ENCODE results near the gene PI4K2A. TPM values are rescaled to one million over a fixed set of nuclear protein-coding genes. Genes with fewer than 3 reads are reported as not detected.
"Not testable (repeated sequence)": the region's sequence is repeated elsewhere in the genome, so short reads cannot be mapped to it uniquely, and the experiment has no call there.

PI4K2A gene
- total and polyA plus RNA-seq, 2 donors (not counting 1 experiment from before 2014, with no cell fraction given), result 7.9 to 17.7 TPM

GRCh38 chr10:97689559-97690020 is 49.1 kb downstream of the PI4K2A start:
- Histone ChIP-seq H3K4me3 (ENCODE audit: control extremely low read depth in 1 of 5, extremely low read depth in 1 of 5, insufficient read depth in 1 of 5, low read depth in 2 of 5, low read length in 4 of 5) (no peak overlapping the region), H3K36me3 (replicated peaks in 1 of 2; ENCODE audit: control extremely low read depth in 1 of 2, control insufficient read depth in 1 of 2, extremely low read depth in 1 of 2, insufficient read depth in 2 of 2, low read length in 1 of 2) (no peaks in the 10 kb centered on the region), H3K79me2 (ENCODE audit: control insufficient read depth, insufficient read depth, low read length) (no peaks in the 10 kb centered on the region), H2AFZ (ENCODE audit: insufficient read depth, low read depth, low read length, poor library complexity, severe bottlenecking) (no peak overlapping the region), H3K4me2 (replicated peaks; ENCODE audit: low read depth, low read length, poor library complexity, severe bottlenecking) (no peak overlapping the region), H3K4me1 (ENCODE audit: control insufficient read depth in 2 of 2, insufficient read depth in 2 of 2, low read length in 2 of 2) (peaks cover 4 to 15% of the 10 kb centered on the region in 2 donors), H3K27me3 (replicated peaks in 1 of 4; ENCODE audit: control extremely low read depth in 1 of 4, control insufficient read depth in 3 of 4, insufficient read depth in 4 of 4, low read length in 3 of 4) (peaks cover 0 to 5% (median 0%) of the 10 kb centered on the region in 4 experiments), H3K9me3 (ENCODE audit: control extremely low read depth in 1 of 3, control insufficient read depth in 2 of 3, insufficient read depth in 1 of 3, low read length in 2 of 3) (peaks cover 0 to 3% (median 0%) of the 10 kb centered on the region in 3 donors), H3K9ac (ENCODE audit: low read length) (no peak overlapping the region), H3K27ac (ENCODE audit: low read length in 2 of 2) (no peak overlapping the region), H4K20me1 (ENCODE audit: control insufficient read depth, insufficient read depth, low read length, poor library complexity, severe bottlenecking) (no peaks in the 10 kb centered on the region)
- Mint-ChIP-seq H3K27me3 (peaks cover 7% of the 10 kb centered on the region), H3K4me1 (peaks cover 14% of the 10 kb centered on the region), H3K27ac (no peak overlapping the region), H3K9me3 (ENCODE audit: insufficient read depth) (no peaks in the 10 kb centered on the region), H3K4me3 (no peak overlapping the region)
- ChIA-PET CTCF (interaction anchor here (0.5 to 0.9 kb wide), 3 partner anchors 10 to 42 kb away, joined by 3 read pairs; no protein-coding TSS in a partner anchor), POLR2A (no interaction called here)
- intact Hi-C loops (cut with micrococcal nuclease), result loop anchor here (5.0 kb wide), 1 partner anchor 353 kb away; no protein-coding TSS in a partner anchor
- TF ChIP-seq CTCF (IDR thresholded peaks at IDR 0.05), result no peak
- no peak for TF ChIP-seq EZH2 (IDR thresholded peaks at IDR 0.05; ENCODE audit: borderline replicate concordance, insufficient read depth, low read depth, low read length, poor library complexity, severe bottlenecking)
- ATAC-seq (ENCODE audit: low read depth) (no peak), DNase-seq (no peak)
- 94% methylated on average over 5 of the region's 5 CpGs for WGBS (ENCODE audit: insufficient coverage)

GRCh38 chr10:97690133-97690532 is 49.7 kb downstream of the PI4K2A start:
- H3K27ac ChIP-seq (ENCODE audit: low read length in 2 of 2), result no peak overlapping the region
- H4K20me1 ChIP-seq (ENCODE audit: control insufficient read depth, insufficient read depth, low read length, poor library complexity, severe bottlenecking), result no peaks in the 10 kb centered on the region
- no CpG with 5 or more reads among the region's 3 CpGs for WGBS (ENCODE audit: insufficient coverage)
- no peak overlapping the region for H3K4me2 ChIP-seq (replicated peaks; ENCODE audit: low read depth, low read length, poor library complexity, severe bottlenecking)
- H3K27ac Mint-ChIP-seq, result no peak overlapping the region
- H3K9ac ChIP-seq (ENCODE audit: low read length), result no peak overlapping the region
- no peaks in the 10 kb centered on the region for H3K79me2 ChIP-seq (ENCODE audit: control insufficient read depth, insufficient read depth, low read length)
- peaks cover 0 to 5% (median 0%) of the 10 kb centered on the region in 4 experiments for H3K27me3 ChIP-seq (replicated peaks in 1 of 4; ENCODE audit: control extremely low read depth in 1 of 4, control insufficient read depth in 3 of 4, insufficient read depth in 4 of 4, low read length in 3 of 4)
- POLR2A ChIA-PET, result no interaction called here
- CTCF ChIA-PET, result no interaction called here
- peaks cover 0 to 3% (median 0%) of the 10 kb centered on the region in 3 donors for H3K9me3 ChIP-seq (ENCODE audit: control extremely low read depth in 1 of 3, control insufficient read depth in 2 of 3, insufficient read depth in 1 of 3, low read length in 2 of 3)
- DNase-seq (no peak), ATAC-seq (ENCODE audit: low read depth) (no peak)
- H2AFZ ChIP-seq (ENCODE audit: insufficient read depth, low read depth, low read length, poor library complexity, severe bottlenecking), result no peak overlapping the region
- H3K4me3 Mint-ChIP-seq, result no peak overlapping the region
- intact Hi-C loops (cut with micrococcal nuclease), result no loop called here
- H3K4me3 ChIP-seq (ENCODE audit: control extremely low read depth in 1 of 5, extremely low read depth in 1 of 5, insufficient read depth in 1 of 5, low read depth in 2 of 5, low read length in 4 of 5), result no peak overlapping the region
- peaks cover 14% of the 10 kb centered on the region for H3K4me1 Mint-ChIP-seq
- H3K9me3 Mint-ChIP-seq (ENCODE audit: insufficient read depth), result no peaks in the 10 kb centered on the region
- H3K27me3 Mint-ChIP-seq, result peaks cover 7% of the 10 kb centered on the region
- TF ChIP-seq CTCF (IDR thresholded peaks at IDR 0.05), result no peak
- TF ChIP-seq EZH2 (IDR thresholded peaks at IDR 0.05; ENCODE audit: borderline replicate concordance, insufficient read depth, low read depth, low read length, poor library complexity, severe bottlenecking), result no peak
- no peaks in the 10 kb centered on the region for H3K36me3 ChIP-seq (replicated peaks in 1 of 2; ENCODE audit: control extremely low read depth in 1 of 2, control insufficient read depth in 1 of 2, extremely low read depth in 1 of 2, insufficient read depth in 2 of 2, low read length in 1 of 2)
- peaks cover 4 to 15% of the 10 kb centered on the region in 2 donors for H3K4me1 ChIP-seq (ENCODE audit: control insufficient read depth in 2 of 2, insufficient read depth in 2 of 2, low read length in 2 of 2)

GRCh38 chr10:97698072-97698655 is 57.7 kb downstream of the PI4K2A start:
- POLR2A ChIA-PET; intact Hi-C loops (cut with micrococcal nuclease); H4K20me1 ChIP-seq (ENCODE audit: control insufficient read depth, insufficient read depth, low read length, poor library complexity, severe bottlenecking); H3K27me3 ChIP-seq (replicated peaks in 1 of 4; ENCODE audit: control extremely low read depth in 1 of 4, control insufficient read depth in 3 of 4, insufficient read depth in 4 of 4, low read length in 3 of 4); H3K36me3 ChIP-seq (replicated peaks in 1 of 2; ENCODE audit: control extremely low read depth in 1 of 2, control insufficient read depth in 1 of 2, extremely low read depth in 1 of 2, insufficient read depth in 2 of 2, low read length in 1 of 2); ATAC-seq (ENCODE audit: low read depth); H2AFZ ChIP-seq (ENCODE audit: insufficient read depth, low read depth, low read length, poor library complexity, severe bottlenecking); H3K27ac ChIP-seq (ENCODE audit: low read length in 2 of 2); DNase-seq; H3K9me3 Mint-ChIP-seq (ENCODE audit: insufficient read depth); H3K27ac Mint-ChIP-seq; H3K4me3 Mint-ChIP-seq; H3K9ac ChIP-seq (ENCODE audit: low read length); H3K4me1 Mint-ChIP-seq; H3K9me3 ChIP-seq (ENCODE audit: control extremely low read depth in 1 of 3, control insufficient read depth in 2 of 3, insufficient read depth in 1 of 3, low read length in 2 of 3); H3K4me2 ChIP-seq (replicated peaks; ENCODE audit: low read depth, low read length, poor library complexity, severe bottlenecking); H3K4me3 ChIP-seq (ENCODE audit: control extremely low read depth in 1 of 5, extremely low read depth in 1 of 5, insufficient read depth in 1 of 5, low read depth in 2 of 5, low read length in 4 of 5); H3K79me2 ChIP-seq (ENCODE audit: control insufficient read depth, insufficient read depth, low read length); H3K4me1 ChIP-seq (ENCODE audit: control insufficient read depth in 2 of 2, insufficient read depth in 2 of 2, low read length in 2 of 2): not testable (repeated sequence)
- 86% methylated on average over 10 of the region's 11 CpGs for WGBS (ENCODE audit: insufficient coverage)
- H3K27me3 Mint-ChIP-seq, result peaks cover 15% of the 10 kb centered on the region
- CTCF ChIA-PET, result interaction anchor here (1.0 to 1.7 kb wide), 4 partner anchors 11 to 348 kb away, joined by 3 to 7 read pairs (median 3); partner anchors contain the start of gene AVPI1

Measured in B cell (primary cell).